ENCODE results near the gene TFDP3. TPM values are rescaled to one million over a fixed set of nuclear protein-coding genes. Genes with fewer than 3 reads are reported as not detected.

The TFDP3 gene
- total RNA-seq, 1 donor from 2014 or later, result not detected

- Mint-ChIP-seq H3K9me3 (no peaks in the 10 kb centered on the region), H3K36me3 (no peaks in the 10 kb centered on the region), H3K27me3 (no peaks in the 10 kb centered on the region), H3K4me3 (no peak overlapping the region), H3K4me1 (ENCODE audit: unreplicated experiment) (peaks cover 20% of the 10 kb centered on the region), H3K27ac (no peak overlapping the region)
- TF ChIP-seq, protein P1, sequence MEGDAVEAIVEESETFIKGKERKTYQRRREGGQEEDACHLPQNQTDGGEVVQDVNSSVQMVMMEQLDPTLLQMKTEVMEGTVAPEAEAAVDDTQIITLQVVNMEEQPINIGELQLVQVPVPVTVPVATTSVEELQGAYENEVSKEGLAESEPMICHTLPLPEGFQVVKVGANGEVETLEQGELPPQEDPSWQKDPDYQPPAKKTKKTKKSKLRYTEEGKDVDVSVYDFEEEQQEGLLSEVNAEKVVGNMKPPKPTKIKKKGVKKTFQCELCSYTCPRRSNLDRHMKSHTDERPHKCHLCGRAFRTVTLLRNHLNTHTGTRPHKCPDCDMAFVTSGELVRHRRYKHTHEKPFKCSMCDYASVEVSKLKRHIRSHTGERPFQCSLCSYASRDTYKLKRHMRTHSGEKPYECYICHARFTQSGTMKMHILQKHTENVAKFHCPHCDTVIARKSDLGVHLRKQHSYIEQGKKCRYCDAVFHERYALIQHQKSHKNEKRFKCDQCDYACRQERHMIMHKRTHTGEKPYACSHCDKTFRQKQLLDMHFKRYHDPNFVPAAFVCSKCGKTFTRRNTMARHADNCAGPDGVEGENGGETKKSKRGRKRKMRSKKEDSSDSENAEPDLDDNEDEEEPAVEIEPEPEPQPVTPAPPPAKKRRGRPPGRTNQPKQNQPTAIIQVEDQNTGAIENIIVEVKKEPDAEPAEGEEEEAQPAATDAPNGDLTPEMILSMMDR (conservative IDR thresholded peaks at IDR 0.05), result no peak
- no peak for DNase-seq (ENCODE audit: extremely low spot score, unreplicated experiment)
These were observed 29.5 kb downstream of the TFDP3 start for GRCh38 chrX:133188631-133189030.

GRCh38 chrX:133185938-133186337, 32.2 kb downstream of the TFDP3 start:
- peaks cover 1% of the 10 kb centered on the region for H3K9me3 Mint-ChIP-seq
- no peaks in the 10 kb centered on the region for H3K27me3 Mint-ChIP-seq
- TF ChIP-seq, protein P1 (conservative IDR thresholded peaks at IDR 0.05), result no peak
- H3K4me1 Mint-ChIP-seq (ENCODE audit: unreplicated experiment), result peaks cover 11% of the 10 kb centered on the region
- no peak overlapping the region for H3K4me3 Mint-ChIP-seq
- DNase-seq (ENCODE audit: extremely low spot score, unreplicated experiment), result no peak
- H3K36me3 Mint-ChIP-seq, result no peaks in the 10 kb centered on the region
- no peak overlapping the region for H3K27ac Mint-ChIP-seq

DNA sequence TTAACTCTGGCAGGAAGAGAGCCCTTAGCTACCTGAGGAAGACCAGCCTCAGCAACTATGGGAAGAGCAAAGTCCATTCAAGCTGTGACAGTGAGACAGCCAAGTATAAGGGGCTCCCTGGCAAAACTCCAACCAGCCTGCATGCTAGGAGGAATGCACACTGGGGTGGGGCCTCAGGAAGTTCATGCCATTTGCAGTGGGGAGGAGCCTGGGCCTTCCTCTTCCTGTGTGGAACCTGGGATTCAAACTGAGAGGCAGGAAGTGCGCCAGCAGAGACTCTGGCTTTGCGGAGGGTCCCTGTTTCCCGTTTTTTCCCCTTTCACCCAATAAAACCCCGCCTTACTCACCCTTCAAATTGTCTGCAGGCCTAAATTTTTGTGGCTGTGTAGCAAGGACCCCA, 33.0 kb downstream of the TFDP3 start:
- Mint-ChIP-seq H3K27ac (no peak overlapping the region), H3K4me1 (ENCODE audit: unreplicated experiment) (peaks cover 7% of the 10 kb centered on the region), H3K27me3 (no peaks in the 10 kb centered on the region), H3K9me3 (peaks cover 8% of the 10 kb centered on the region), H3K36me3 (no peaks in the 10 kb centered on the region), H3K4me3 (no peak overlapping the region)
- DNase-seq (ENCODE audit: extremely low spot score, unreplicated experiment), result no peak
- TF ChIP-seq, protein P1 (conservative IDR thresholded peaks at IDR 0.05), result no peak

DNA sequence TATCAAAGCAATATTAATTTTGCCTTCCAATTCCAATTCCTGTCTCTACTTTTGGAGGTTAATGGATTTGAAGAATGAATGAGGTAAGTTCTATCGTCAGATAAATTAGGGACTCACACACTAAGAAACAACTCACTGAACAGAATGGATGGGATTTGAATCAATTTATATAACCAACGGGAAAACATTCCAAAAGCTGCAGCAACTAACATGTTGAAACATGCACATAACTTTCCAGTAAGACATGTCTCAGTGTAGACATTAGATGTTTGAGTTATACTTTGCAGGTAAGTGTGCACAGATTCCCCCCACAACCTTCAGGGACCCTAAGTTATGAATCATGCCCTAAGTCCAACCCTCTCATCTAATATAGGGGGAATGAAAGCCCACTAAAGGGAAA, 34.3 kb downstream of the TFDP3 start:
- H3K27me3 Mint-ChIP-seq, result no peaks in the 10 kb centered on the region
- no peak overlapping the region for H3K4me3 Mint-ChIP-seq
- no peaks in the 10 kb centered on the region for H3K36me3 Mint-ChIP-seq
- TF ChIP-seq, protein P1 (conservative IDR thresholded peaks at IDR 0.05), result no peak
- H3K4me1 Mint-ChIP-seq (ENCODE audit: unreplicated experiment), result peaks cover 2% of the 10 kb centered on the region
- peaks cover 8% of the 10 kb centered on the region for H3K9me3 Mint-ChIP-seq
- no peak overlapping the region for H3K27ac Mint-ChIP-seq
- no peak for DNase-seq (ENCODE audit: extremely low spot score, unreplicated experiment)

GRCh38 chrX:133179500-133179899, 38.7 kb downstream of the TFDP3 start:
- Mint-ChIP-seq H3K4me1 (ENCODE audit: unreplicated experiment) (no peaks in the 10 kb centered on the region), H3K4me3 (no peak overlapping the region), H3K36me3 (no peaks in the 10 kb centered on the region), H3K27me3 (no peaks in the 10 kb centered on the region), H3K27ac (no peak overlapping the region), H3K9me3 (peaks cover 8% of the 10 kb centered on the region)
- TF ChIP-seq, protein P1 (conservative IDR thresholded peaks at IDR 0.05), result peak; percentile 61
- DNase-seq (ENCODE audit: extremely low spot score, unreplicated experiment), result no peak

- no peak overlapping the region for H3K4me3 Mint-ChIP-seq
- peaks cover 8% of the 10 kb centered on the region for H3K9me3 Mint-ChIP-seq
- peaks cover 4% of the 10 kb centered on the region for H3K4me1 Mint-ChIP-seq (ENCODE audit: unreplicated experiment)
- H3K36me3 Mint-ChIP-seq, result no peaks in the 10 kb centered on the region
- H3K27ac Mint-ChIP-seq, result no peak overlapping the region
- H3K27me3 Mint-ChIP-seq, result no peaks in the 10 kb centered on the region
- DNase-seq (ENCODE audit: extremely low spot score, unreplicated experiment), result no peak
- TF ChIP-seq, protein P1 (conservative IDR thresholded peaks at IDR 0.05), result no peak
These were observed 41.0 kb downstream of the TFDP3 start for GRCh38 chrX:133177202-133177601.
